MM.1S (cell line): ENCODE measurements around the gene SH3GL3.

ENCODE experiments used
- DNase-seq: peaks from one replicate; pipeline ENCODE4 v3.0.0-alpha.2; 2015
- H2AFZ ChIP-seq: fragments of 300-600 bp; sonication (generic); 2 replicates; pipeline ENCODE4 v1.6.0; 2016; ENCODE audit warnings: antibody characterized with exemption, low read length
- H3F3A ChIP-seq: fragments of 300-600 bp; sonication (generic); 2 replicates; pipeline ENCODE4 v1.6.1; 2016; ENCODE audit warnings: mild to moderate bottlenecking, antibody characterized with exemption, low read length, moderate library complexity, mixed read lengths; ENCODE audit not compliant: insufficient read depth
- H3K27ac ChIP-seq: fragments of 300-600 bp; sonication (generic); 2 replicates; pipeline ENCODE4 v1.5.1; 2016; ENCODE audit warnings: mild to moderate bottlenecking, low read length
- H3K27me3 ChIP-seq: fragments of 300-600 bp; sonication (generic); replicated peaks from 2 replicates; pipeline ENCODE4 v1.6.0; 2016; ENCODE audit warnings: low read length; ENCODE audit not compliant: insufficient read depth
- H3K36me3 ChIP-seq: fragments of 300-600 bp; sonication (generic); replicated peaks from 2 replicates; pipeline ENCODE4 v1.6.1; 2016; ENCODE audit warnings: mild to moderate bottlenecking, low read length, mixed read lengths; ENCODE audit not compliant: insufficient read depth
- H3K4me1 ChIP-seq: fragments of 300-600 bp; sonication (generic); 2 replicates; pipeline ENCODE4 v1.6.1; 2016; ENCODE audit warnings: low read length, mixed read lengths
- H3K4me2 ChIP-seq: fragments of 300-600 bp; sonication (generic); 2 replicates; pipeline ENCODE4 v1.6.0; 2016; ENCODE audit warnings: low read depth, low read length
- H3K4me3 ChIP-seq: fragments of 300-600 bp; sonication (generic); 2 replicates; pipeline ENCODE4 v1.5.1; 2016; ENCODE audit warnings: low read length, mixed read lengths
- H3K79me2 ChIP-seq: fragments of 300-600 bp; sonication (generic); 2 replicates; pipeline ENCODE4 v1.6.1; 2016; ENCODE audit warnings: mixed run types, low read length, mixed read lengths
- H3K9ac ChIP-seq: fragments of 300-600 bp; sonication (generic); 2 replicates; pipeline ENCODE4 v1.6.1; 2016; ENCODE audit warnings: low read length, mixed read lengths
- H3K9me2 ChIP-seq: fragments of 300-600 bp; sonication (generic); replicated peaks from 2 replicates; pipeline ENCODE4 v1.6.1; 2016; ENCODE audit warnings: mild to moderate bottlenecking, low read length, mixed read lengths; ENCODE audit not compliant: insufficient read depth
- H3K9me3 ChIP-seq: fragments of 300-600 bp; sonication (generic); replicated peaks from 2 replicates; pipeline ENCODE4 v1.6.1; 2016; ENCODE audit warnings: mild to moderate bottlenecking, low read length, mixed read lengths; ENCODE audit not compliant: insufficient read depth
- H4K20me1 ChIP-seq: fragments of 300-600 bp; sonication (generic); 2 replicates; pipeline ENCODE4 v1.6.1; 2016; ENCODE audit warnings: mild to moderate bottlenecking, low read length, moderate library complexity, mixed read lengths; ENCODE audit not compliant: insufficient read depth
- CTCF ChIP-seq: fragments of 300-600 bp; sonication (generic); IDR thresholded peaks from 2 replicates; pipeline ENCODE4 v1.5.1; 2016; ENCODE audit warnings: antibody characterized with exemption, low read length, mixed read lengths
- EZH2 ChIP-seq: fragments of 300-600 bp; sonication (generic); optimal IDR thresholded peaks from 2 replicates; pipeline ENCODE3; 2017; ENCODE audit warnings: low read depth, mild to moderate bottlenecking, antibody characterized with exemption, low read length, mixed read lengths
- EZH2phosphoT487 ChIP-seq: fragments of 300-600 bp; sonication (generic); IDR thresholded peaks from 2 replicates; pipeline ENCODE4 v1.6.1; 2018; ENCODE audit warnings: antibody characterized with exemption, low read length

The SH3GL3 gene

GRCh38 chr15:83643201-83643600, 196.1 kb downstream of the SH3GL3 start:
- TF ChIP-seq EZH2 (no peak), CTCF (no peak), EZH2phosphoT487 (no peak)
- Histone ChIP-seq H3K36me3 (no peaks in the 10 kb centered on the region), H3F3A (no peaks in the 10 kb centered on the region), H3K79me2 (no peaks in the 10 kb centered on the region), H3K4me3 (no peak overlapping the region), H3K4me2 (no peak overlapping the region), H3K9me3 (no peaks in the 10 kb centered on the region), H3K9me2 (no peaks in the 10 kb centered on the region), H3K4me1 (no peaks in the 10 kb centered on the region), H2AFZ (no peak overlapping the region), H4K20me1 (no peaks in the 10 kb centered on the region), H3K9ac (no peak overlapping the region), H3K27me3 (no peaks in the 10 kb centered on the region), H3K27ac (no peak overlapping the region)
- no peak for DNase-seq

GRCh38 chr15:83644439-83644838, 197.3 kb downstream of the SH3GL3 start:
- no peaks in the 10 kb centered on the region for H3K27me3 ChIP-seq
- TF ChIP-seq EZH2 (no peak), EZH2phosphoT487 (no peak), CTCF (no peak)
- H3K36me3 ChIP-seq: no peaks in the 10 kb centered on the region
- H3K9ac ChIP-seq: no peak overlapping the region
- H3F3A ChIP-seq: no peaks in the 10 kb centered on the region
- H3K27ac ChIP-seq: no peak overlapping the region
- H4K20me1 ChIP-seq: no peaks in the 10 kb centered on the region
- no peaks in the 10 kb centered on the region for H3K4me1 ChIP-seq
- H3K4me2 ChIP-seq: no peak overlapping the region
- no peaks in the 10 kb centered on the region for H3K9me2 ChIP-seq
- H2AFZ ChIP-seq: no peak overlapping the region
- no peak overlapping the region for H3K4me3 ChIP-seq
- DNase-seq: no peak
- H3K79me2 ChIP-seq: no peaks in the 10 kb centered on the region
- no peaks in the 10 kb centered on the region for H3K9me3 ChIP-seq

- H3K79me2 ChIP-seq: no peaks in the 10 kb centered on the region
- H3K9me3 ChIP-seq: no peaks in the 10 kb centered on the region
- no peaks in the 10 kb centered on the region for H4K20me1 ChIP-seq
- DNase-seq: no peak
- H3K4me2 ChIP-seq: no peak overlapping the region
- TF ChIP-seq EZH2phosphoT487 (no peak), EZH2 (no peak)
- H3K4me1 ChIP-seq: no peaks in the 10 kb centered on the region
- H3K9ac ChIP-seq: no peak overlapping the region
- H3K36me3 ChIP-seq: no peaks in the 10 kb centered on the region
- H3K27ac ChIP-seq: no peak overlapping the region
- no peaks in the 10 kb centered on the region for H3F3A ChIP-seq
- H3K4me3 ChIP-seq: no peak overlapping the region
- H2AFZ ChIP-seq: no peak overlapping the region
- no peaks in the 10 kb centered on the region for H3K9me2 ChIP-seq
- H3K27me3 ChIP-seq: no peaks in the 10 kb centered on the region
These were observed 203.7 kb downstream of the SH3GL3 start for GRCh38 chr15:83650831-83651230.

GRCh38 chr15:83651541-83651940, 204.4 kb downstream of the SH3GL3 start:
- H3K9me2 ChIP-seq: no peaks in the 10 kb centered on the region
- no peaks in the 10 kb centered on the region for H3K9me3 ChIP-seq
- TF ChIP-seq EZH2phosphoT487 (no peak), CTCF (no peak), EZH2 (no peak)
- no peaks in the 10 kb centered on the region for H3K36me3 ChIP-seq
- no peak overlapping the region for H3K4me3 ChIP-seq
- no peaks in the 10 kb centered on the region for H3F3A ChIP-seq
- H3K4me1 ChIP-seq: no peaks in the 10 kb centered on the region
- DNase-seq: no peak
- H3K27ac ChIP-seq: no peak overlapping the region
- H4K20me1 ChIP-seq: no peaks in the 10 kb centered on the region
- H3K4me2 ChIP-seq: no peak overlapping the region
- H3K9ac ChIP-seq: no peak overlapping the region
- H3K79me2 ChIP-seq: no peaks in the 10 kb centered on the region
- H3K27me3 ChIP-seq: no peaks in the 10 kb centered on the region
- no peak overlapping the region for H2AFZ ChIP-seq
